Stimulated activated CD4-positive, alpha-beta T cell treated with anti-CD3 and anti-CD28 coated beads, Interleukin-1b, Interleukin-23, amount 100 ng/mL, for 24 hours (primary cell): ENCODE results near the gene ZMAT5.
"Not testable (repeated sequence)": the region's sequence is repeated elsewhere in the genome, so short reads cannot be mapped to it uniquely, and the experiment has no call there.

Experiments used
- DNase-seq, 4 experiments: peaks; one replicate each; pipeline ENCODE4 v3.0.0-alpha.2; 2020; ENCODE audit warnings: low read depth in 4 of 4, low spot score in 1 of 4

ZMAT5 gene

DNA sequence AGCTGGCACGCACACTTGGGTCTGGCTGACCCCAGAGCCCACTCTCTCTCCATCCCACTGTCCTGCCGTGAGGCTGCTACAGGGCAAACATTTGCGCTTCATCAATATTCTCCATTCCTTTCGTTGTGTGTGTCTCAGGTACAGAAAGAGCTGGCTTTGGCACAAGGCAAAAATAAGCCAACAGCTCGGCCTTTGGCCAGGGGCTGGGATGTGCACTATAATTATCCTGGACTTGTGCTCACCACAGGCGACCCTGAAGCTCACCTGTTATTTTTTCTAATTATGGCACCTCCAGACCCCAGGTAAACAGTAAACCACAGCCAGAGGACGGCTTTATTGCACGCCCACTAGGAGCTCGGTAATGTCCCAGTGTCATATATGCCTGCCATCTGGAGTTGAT lies 10.9 kb downstream of the ZMAT5 start:
- DNase-seq: no peak

DNA sequence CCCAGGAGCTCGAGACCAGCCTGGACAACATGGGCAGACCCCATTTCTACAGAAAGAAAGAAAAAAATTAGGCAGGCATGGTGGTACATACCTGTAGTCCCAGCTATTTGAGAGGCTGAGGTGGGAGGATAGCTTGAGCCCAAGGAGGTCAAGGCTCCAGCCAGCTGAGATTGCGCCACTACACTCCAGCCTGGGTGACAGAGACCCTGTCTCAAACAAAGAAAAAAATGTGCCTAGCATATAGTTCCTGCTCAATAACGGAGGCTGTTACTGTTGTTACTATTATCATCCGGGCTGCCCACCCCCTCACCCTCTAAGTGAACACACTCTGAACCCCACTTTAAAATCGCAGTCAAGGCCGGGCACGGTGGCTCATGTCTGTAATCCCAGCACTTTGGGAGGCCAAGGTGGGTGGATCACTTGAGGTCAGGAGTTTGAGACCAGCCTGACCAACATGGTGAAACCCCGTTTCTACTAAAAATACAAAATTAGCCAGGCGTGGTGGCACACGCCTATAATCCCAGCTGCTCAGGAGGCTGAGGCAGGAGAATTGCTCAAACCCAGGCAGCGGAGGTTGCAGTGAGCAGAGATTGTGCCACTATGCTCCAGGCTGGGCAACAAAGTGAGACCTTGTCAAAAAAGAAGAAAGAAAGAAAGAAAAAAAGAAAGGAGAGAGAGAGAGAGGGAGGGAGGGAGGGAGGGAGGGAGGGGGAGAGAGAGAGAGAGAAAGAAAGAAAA lies 12.0 kb downstream of the ZMAT5 start:
- DNase-seq: not testable (repeated sequence)

DNA sequence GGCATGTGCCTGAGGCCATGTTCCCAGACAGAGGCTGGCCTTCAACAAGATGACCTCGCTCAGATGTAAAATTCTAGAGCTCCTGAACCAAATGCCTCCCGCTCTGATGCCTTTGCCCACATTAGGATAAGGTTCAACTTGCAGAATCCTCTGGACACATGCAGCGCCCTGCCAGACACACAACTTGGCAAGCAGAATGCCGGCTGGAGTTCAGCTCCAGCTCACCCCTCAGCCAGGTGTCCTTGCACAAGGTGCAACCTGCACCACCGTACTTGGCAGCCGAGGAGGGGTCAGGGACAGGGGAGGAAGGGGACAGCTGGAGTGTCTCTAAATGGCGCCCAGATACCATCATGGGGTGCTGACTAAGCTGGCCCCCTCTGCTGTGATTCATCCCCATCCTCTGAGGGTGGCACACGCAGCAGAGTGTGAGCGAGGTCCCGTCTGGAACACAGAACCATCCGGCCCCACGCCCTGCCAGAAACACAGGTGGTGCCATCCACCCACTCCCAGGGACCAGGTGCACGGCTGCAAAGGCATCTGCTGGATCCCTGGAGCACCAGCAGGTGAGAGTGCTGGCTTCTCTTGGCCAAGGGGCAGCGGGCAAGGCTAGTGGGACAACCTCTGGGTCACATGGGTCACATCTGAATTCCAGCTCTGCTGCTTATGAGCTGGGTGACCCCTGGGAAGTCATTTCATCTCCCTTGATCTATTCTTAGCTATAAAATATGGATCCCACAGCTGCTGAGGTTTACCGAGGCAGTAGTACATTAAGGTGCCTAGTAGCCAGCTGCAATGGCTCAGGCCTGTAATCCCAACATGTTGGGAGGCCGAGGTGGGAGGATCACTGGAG lies 12.8 kb downstream of the ZMAT5 start:
- no peak for DNase-seq

DNA sequence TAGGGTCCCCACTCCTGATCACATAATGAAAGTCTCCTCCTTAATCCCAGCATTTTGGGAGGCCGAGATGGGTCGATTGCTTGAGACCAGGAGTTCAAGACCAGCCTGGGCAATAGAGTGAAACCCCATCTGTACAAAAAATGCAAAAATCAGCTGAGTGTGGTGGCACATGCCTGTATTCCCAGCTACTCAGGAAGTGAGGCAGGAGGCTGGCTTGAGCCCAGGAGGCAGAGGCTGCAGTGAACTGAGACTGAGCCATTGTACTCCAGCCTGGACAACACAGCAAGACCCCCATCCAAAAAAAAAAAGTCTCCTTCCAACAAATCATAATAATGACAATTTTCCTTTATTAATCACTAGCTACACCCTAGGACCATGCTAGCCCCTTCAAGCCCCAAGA lies 15.1 kb downstream of the ZMAT5 start:
- no peak for DNase-seq

DNA sequence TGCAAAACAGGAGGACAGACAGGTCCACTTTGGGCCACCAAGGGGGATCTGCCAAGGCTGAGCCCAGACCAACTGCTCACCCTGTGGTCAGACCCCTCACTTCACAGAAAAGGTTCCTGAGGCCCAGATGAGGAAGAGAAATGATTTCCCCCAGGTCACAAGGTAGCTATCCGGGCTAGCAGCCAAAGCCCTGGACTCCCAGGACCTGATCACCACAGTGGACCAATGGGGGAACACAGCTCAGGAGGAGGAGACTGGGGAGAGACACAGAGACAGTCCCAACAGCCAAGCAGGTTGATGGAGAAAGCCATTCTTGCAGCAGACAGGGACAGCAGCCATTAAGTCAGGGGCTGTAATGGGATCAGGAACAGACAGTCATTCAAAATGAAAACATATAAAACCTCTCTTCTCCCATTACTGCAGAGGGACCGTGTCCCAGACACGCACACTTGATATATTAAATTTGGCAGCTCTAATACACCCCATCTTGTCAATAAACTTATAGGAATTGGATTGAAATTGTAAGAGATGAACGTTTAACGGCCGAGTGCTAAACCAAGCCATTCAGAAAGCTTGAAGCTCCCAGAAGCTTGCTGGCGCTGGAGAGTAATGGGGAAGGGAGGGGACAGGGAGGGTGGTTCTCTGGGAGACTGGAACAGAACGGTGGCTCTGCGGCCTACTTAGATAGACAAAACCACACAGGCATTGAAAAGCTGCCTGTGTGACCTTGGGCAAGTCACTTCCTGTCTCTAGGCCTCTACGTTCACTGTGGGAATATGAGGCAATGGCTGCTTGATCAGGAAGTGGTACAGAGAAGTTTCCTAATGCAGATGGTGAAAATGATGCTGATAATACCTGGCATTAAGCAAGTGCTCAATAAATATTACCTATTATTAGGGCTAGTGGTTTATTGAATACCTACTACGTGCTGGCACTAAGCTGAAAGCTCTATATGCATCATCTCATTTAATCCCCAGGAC lies 16.0 kb downstream of the ZMAT5 start:
- no peak for DNase-seq

DNA sequence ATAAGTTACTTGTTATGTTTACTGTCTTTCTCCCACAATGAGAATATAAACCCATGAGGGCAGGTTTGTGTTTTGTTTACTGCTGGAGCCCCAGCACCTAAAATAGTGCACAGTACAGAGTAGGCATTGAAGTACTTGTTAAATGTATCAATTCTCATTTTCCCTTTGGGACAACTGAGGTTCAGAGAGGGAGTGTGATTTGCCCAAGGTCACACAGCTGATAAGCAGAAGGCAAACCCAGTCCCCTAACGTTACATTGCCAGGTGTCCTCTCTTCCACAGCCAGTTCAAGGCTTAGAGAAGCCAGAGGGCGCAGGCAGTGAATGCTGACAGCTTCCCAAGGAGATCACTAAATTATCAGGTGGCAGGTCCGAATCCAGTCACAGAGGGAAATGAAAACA lies 16.8 kb downstream of the ZMAT5 start:
- DNase-seq: no peak

DNA sequence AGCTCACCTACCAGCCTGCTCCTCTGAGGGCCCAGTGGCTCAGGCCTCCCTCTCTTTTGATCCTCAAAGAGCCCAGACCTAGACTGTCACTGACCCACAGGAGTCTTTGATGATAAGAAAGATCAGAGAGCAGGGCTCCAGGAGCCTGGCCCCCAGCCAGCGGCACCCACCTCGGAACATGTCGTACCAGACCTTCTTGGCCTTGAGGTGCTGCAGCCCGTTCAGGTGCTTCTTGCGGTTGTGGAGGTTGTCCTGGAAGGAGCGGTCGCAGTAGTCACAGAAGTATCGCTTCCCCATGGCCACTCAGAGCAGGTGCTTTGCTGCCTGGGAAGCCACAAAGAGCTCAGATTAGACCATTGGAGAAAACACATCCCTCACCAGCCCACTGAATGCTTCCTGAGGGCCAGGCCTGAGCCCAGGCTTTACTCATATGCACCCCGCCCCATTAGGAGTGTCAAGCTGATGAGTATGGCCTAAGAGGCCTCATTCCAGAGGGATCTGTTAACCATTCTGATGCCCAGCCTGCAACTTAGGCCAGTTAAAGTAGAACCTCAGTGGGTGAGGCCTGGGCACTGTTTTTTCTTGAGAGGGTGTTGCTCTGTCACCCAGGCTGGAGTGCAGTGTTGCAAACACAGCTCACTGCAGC lies 18.4 kb downstream of the ZMAT5 start:
- DNase-seq: no peak

DNA sequence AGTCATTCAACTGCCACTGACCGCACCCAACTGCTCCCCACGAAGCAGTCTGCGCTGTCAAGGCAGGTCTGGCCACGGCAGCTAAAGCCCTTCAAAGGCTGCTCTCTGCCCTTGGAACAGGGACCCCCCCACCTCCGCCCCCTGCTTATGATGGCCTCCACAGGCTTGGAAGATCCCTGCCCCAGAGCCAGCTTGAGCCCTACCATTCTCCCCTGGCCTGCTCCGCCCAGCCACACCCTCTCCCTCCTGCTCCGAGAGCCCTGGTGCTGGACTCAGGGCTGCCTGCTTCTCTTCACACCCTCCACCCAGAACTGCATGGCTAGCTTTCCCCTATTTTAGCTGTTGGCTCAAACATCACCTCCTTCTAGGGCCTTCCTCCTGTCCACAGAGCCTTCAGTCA lies 19.0 kb downstream of the ZMAT5 start:
- DNase-seq: no peak

DNA sequence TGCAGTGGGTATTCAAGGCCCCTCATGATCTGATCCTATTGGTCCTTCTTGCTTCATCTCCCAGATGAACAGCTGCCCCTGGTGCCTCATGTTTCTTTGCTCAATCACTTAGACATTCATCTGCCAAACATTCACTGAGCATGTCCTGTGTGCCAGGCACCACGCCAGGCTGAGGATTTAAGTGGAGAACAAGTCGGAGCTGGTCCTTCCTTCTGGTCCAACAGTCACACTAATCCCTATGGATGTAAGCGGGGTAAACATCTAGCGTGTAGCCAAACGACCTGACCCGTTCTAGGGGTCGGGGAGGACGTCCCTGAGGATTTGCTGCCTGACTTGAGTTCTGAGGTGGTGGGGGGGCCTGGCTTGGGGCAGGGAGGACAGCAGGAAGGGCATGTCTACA lies 21.9 kb downstream of the ZMAT5 start:
- no peak for DNase-seq

DNA sequence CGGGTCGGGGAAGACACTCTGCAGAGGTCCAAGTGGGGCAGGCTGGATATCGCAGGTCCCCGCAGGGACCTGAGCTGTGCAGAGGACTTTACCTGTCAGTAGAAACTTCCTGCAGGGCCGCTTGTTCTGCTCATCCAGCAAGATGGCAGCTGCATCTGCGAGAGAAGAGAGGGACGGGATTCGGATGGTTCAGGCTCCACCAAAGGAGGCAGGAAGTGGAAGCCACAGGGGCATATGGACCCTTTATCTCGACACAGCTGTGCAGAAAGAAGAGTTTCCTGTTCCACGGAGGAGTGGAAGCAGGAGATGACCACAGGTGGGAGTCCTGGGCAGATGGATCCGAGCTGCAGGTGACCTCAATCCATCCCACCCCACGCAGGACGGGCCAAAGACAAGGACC lies 24.5 kb downstream of the ZMAT5 start:
- no peak for DNase-seq

DNA sequence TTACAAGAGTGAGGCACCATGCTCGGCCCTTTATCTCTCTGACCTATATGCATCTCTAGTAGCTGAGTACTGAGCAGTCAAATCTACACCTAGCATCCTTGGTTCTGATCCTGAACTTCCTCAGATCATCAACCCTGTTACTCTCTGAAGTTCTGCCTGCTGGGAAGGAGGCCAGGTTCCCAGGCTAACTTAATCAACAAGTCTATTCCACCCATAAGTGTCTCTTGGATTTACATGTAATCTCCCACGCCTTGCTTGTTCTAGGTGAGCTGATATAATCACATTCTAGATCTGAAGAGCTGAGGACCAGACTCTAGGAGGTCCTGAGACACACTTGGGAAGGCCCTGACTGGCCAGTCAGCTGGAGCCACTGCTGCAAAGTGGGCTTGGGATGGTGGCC lies 24.9 kb downstream of the ZMAT5 start:
- DNase-seq: no peak

DNA sequence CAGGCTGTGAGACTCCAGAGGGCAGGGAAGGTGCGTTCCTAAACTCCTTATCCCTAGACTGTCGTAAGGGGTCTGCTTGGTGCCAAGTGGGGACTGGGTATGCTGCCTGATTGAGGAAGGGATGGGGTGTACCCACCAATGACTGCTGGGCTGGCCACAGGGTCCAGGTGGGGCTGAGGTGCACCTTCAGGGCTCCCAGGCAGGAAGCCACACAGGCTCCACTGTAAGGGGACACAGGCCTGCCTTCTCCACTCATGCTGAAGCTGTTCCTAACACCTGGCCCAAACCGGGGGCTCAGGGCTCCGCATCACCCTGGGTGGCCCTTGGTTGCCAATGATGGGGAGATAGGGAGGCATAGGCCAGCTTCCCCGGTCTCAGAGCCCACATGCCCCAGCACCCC lies 26.6 kb downstream of the ZMAT5 start:
- no peak for DNase-seq

DNA sequence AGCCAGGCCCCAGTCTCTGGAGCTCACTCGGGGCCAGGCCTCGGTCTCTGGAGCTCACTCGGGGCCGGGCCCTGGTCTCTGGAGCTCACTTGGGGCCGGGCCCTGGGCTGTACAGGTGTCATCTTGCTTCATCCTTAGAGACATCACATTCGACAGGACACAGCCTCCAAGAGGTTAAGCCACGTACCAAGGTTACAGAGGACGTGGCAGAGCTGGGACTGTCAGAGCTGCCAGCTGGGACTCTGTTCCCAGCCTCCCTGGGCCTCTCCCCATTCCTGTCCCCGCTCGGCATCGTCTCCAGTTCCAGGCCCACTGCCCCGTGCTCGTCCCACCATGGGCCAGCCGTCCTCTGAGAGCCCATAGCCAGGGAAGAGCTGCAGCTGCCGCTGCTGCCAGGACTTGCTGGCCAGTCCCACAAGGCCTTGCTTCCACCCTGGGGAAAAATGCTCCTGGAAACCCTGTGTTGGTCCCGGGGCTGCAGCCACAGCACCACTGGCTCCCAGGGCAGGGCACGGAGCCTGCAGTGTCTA lies 27.4 kb downstream of the ZMAT5 start:
- no peak for DNase-seq

DNA sequence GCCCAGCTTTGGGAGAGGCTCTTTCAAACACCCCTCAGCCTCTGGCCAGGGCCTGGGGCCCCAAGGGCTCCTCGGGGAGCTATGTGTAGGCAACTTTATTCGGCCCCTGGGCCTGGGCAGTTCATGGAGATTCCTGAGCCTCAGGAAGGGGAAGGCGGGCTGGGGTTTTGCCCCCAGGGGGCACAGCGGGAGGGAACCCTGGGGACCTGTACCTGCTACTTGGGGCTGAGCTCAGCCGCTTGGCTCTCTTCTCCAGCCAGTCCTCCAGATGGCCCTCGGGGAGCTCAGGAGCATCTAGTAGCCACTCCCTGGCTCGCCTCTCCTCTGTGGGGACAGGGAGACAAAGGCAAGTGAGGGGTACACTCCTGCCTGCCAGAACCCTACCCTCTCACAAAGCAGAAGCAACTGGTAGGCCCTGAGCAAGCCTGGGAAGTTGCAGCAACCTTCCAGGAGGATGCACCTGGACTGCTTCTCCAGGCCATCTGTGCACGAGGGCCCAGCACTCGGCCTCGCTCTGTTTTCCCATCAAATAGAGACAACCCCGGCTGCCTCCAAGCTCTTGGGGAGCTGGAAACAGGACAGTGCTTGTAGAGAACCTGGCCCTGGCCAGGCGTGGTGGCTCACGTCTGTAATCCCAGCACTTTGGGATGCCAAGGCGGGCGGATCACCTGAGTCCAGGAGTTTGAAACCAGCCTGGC lies 28.5 kb downstream of the ZMAT5 start:
- DNase-seq: no peak

DNA sequence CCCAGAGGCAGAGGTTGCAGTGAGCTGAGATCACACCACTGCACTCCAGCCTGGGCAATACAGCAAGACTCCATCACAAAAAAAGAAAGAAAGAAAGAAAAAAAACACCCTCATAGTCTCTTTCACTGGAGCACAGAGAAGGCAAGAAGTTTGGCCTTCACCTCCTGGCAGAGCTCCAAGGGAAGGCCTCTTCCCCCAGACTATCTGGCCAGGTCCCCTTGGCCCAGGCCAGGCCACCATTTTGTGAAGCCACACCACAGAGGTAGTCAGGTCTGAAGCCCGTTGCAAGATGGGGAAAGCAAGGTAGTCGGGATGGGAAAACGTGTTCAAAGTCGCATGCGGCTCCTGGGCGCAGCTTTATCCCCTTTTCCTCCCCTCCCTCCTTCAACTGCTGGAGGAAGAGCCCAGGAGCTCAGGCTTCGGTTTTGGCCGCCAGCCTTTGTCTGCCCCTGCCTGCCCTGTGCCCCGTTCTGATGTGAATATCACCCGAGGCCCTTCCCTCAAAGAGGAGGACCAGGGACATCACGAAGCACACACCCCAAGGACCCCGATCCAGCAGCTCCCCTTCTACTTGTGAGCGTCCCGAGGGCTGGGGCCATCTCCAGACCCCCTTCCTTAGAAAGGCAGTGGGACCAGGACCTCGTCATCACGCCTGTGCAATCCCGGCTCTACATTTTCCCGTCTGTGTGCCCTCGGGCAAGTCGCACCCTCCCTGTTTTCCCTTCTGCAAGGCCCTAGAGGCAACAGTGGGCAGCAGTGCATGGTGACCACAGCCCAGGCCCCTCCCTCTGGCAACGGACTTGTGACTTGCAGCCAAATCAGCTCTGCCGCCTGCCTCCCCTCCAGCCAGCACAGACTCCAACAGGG lies 29.3 kb downstream of the ZMAT5 start:
- no peak for DNase-seq

DNA sequence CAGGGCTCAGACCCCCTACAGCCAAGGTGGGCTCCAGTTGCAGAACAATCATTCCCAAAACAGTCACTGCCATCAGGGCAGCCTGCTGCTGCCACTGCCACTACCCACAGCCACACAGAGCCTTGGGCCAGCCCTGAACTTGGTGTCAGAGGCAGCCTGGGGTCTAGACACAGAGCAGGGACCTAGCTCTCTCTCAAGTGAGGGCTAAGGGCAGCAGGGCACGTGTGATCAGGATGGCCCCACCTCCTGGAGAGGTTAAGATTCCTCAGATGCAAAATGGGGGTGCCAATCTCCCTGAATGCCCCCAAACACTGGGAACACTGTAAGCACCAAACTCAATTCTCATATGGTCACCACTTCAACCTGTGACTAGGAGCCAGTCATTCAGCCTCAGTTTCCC lies 31.4 kb downstream of the ZMAT5 start:
- DNase-seq: no peak

DNA sequence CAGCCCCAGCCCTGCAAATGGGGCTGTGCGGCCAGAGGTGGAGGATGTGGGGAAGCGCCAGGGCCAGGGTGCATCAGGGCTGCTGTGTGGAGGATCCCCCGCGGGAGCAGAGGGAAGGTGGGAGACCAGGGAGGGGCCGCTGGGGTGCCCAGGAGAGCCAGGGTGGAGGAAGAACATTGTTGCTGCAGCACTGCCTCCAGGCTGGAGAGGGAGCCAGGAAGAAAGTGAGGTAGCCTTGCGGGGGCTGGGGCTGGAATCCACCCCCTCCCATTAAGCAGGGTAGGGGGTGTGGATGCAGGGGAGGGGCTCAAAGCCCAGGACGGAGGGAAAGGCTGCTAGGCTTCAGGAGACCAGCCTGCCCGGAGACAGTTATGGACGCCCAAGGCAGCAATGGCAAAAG lies 32.0 kb downstream of the ZMAT5 start:
- DNase-seq: no peak

DNA sequence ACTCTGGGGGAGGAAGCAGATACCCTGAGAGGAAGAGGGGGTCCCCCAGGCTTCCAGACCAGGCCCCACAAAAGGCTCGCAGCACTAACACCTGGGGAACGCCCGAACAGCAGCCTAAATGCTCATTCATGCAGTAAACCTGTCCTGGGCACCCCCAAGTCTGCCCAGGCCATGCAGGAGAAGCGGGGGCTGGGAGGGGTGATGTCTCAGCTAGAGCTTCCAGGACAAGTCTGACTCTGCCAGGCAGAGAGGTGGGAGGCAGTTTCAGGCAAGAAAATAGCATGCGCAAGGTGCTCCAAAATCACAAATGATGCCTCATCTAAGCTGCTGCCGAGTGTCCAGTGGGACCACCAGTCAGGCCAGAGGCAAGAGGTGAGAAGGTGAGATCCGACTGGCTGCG lies 32.4 kb downstream of the ZMAT5 start:
- DNase-seq: no peak
